HepG2 (cell line): Measurements from ENCODE around the gene CBLB. TPM values are rescaled to one million over a fixed set of nuclear protein-coding genes. Genes with fewer than 3 reads are reported as not detected.

Experiments
- AGO1 ChIP-seq: fragments of 200-400 bp; formaldehyde crosslinking; IDR thresholded peaks from 2 replicates; pipeline ENCODE4 v1.6.1; 2017; ENCODE audit warnings: mild to moderate bottlenecking, low read depth, low read length, moderate library complexity; ENCODE audit not compliant: poor library complexity, severe bottlenecking
- CEBPG ChIP-seq: IDR thresholded peaks from 2 replicates; pipeline ENCODE4 v1.6.1; 2016
- DR1 ChIP-seq: sonication (generic); formaldehyde crosslinking; IDR thresholded peaks from 2 replicates; pipeline ENCODE4 v1.8.0; 2021; ENCODE audit warnings: mild to moderate bottlenecking, missing genetic modification reagents, inconsistent platforms
- E2F5 ChIP-seq: sonication (generic); formaldehyde crosslinking; conservative IDR thresholded peaks from 2 replicates; pipeline ENCODE4 v1.4.0; 2020; ENCODE audit warnings: missing genetic modification reagents
- FOXA3 ChIP-seq: IDR thresholded peaks from 2 replicates; pipeline ENCODE4 v1.6.1; 2016; ENCODE audit warnings: missing genetic modification reagents, missing compliant biosample characterization
- KDM3A ChIP-seq: IDR thresholded peaks from 2 replicates; pipeline ENCODE4 v1.6.1; 2018; ENCODE audit warnings: low read depth, missing compliant biosample characterization
- MIXL1 ChIP-seq: IDR thresholded peaks from 2 replicates; pipeline ENCODE4 v1.6.1; 2016
- NCOA1 ChIP-seq: sonication (generic); formaldehyde crosslinking; IDR thresholded peaks from 2 replicates; pipeline ENCODE4 v1.9.0; 2021; ENCODE audit warnings: missing genetic modification reagents
- PRDM4 ChIP-seq: sonication (generic); formaldehyde crosslinking; IDR thresholded peaks from 2 replicates; pipeline ENCODE4 v1.9.0; 2021; ENCODE audit warnings: missing genetic modification reagents, borderline replicate concordance
- STAT5B ChIP-seq: sonication (generic); formaldehyde crosslinking; IDR thresholded peaks from 2 replicates; pipeline ENCODE4 v1.4.0; 2020; ENCODE audit warnings: missing genetic modification reagents
- ZFP1 ChIP-seq: IDR thresholded peaks from 2 replicates; pipeline ENCODE4 v1.6.1; 2016
- ZNF251 ChIP-seq: sonication (generic); formaldehyde crosslinking; IDR thresholded peaks from 2 replicates; pipeline ENCODE4 v1.9.0; 2021; ENCODE audit warnings: mild to moderate bottlenecking, missing genetic modification reagents
- ZNF3 ChIP-seq: IDR thresholded peaks from 2 replicates; pipeline ENCODE4 v1.7.0; 2017; ENCODE audit warnings: inconsistent platforms
- ZNF569 ChIP-seq: sonication (generic); formaldehyde crosslinking; IDR thresholded peaks from 2 replicates; pipeline ENCODE4 v1.5.0; 2020; ENCODE audit warnings: mild to moderate bottlenecking, missing genetic modification reagents, moderate library complexity, borderline replicate concordance
- ZNF589 ChIP-seq: sonication (generic); formaldehyde crosslinking; conservative IDR thresholded peaks from 2 replicates; pipeline ENCODE4 v1.8.0; 2022; ENCODE audit warnings: mild to moderate bottlenecking, moderate library complexity, missing genetic modification reagents
- ZNF619 ChIP-seq: sonication (generic); formaldehyde crosslinking; IDR thresholded peaks from 2 replicates; pipeline ENCODE4 v1.4.0; 2020; ENCODE audit warnings: mild to moderate bottlenecking, missing genetic modification reagents
- ZNF644 ChIP-seq: IDR thresholded peaks from 2 replicates; pipeline ENCODE4 v1.6.1; 2016; ENCODE audit warnings: low read depth
- ZNF652 ChIP-seq: IDR thresholded peaks from 2 replicates; pipeline ENCODE4 v1.6.1; 2016; ENCODE audit warnings: low read depth, borderline replicate concordance
- polyA plus RNA-seq, 8 experiments: library from polyadenylated mRNA; depleted of rRNA in 3 of 8; stranded (reverse) in 7 of 8; unstranded in 1 of 8; fragments of >200 nt; fragmentation: Illumina TruSeq in 4 of 8; extraction: Trizol in 4 of 8; gene quantifications; 2 replicates each; pipeline versions ENCODE4 v1.2.1 to v1.2.3, GENCODE V29; 2011 to 2016; ENCODE audit warnings: low read depth in 4 of 8, missing spikeins in 1 of 8, mixed read lengths in 1 of 8; ENCODE audit not compliant: insufficient read depth in 1 of 8
- total RNA-seq, 5 experiments: library from RNA; depleted of rRNA; stranded (reverse); fragments of >200 nt; fragmentation: Illumina TruSeq; extraction: Trizol; gene quantifications; 2 replicates each; pipeline ENCODE4 v1.2.3, GENCODE V29; 2016; ENCODE audit warnings: low read depth in 1 of 5
- TF ChIP-seq, protein P1 (sequence below): sonication (generic); formaldehyde crosslinking; IDR thresholded peaks from 2 replicates; pipeline ENCODE4 v1.5.0; 2020; ENCODE audit warnings: missing genetic modification reagents, mild to moderate bottlenecking, borderline replicate concordance
- TF ChIP-seq, protein P2 (sequence below): IDR thresholded peaks from 2 replicates; pipeline ENCODE4 v1.6.1; 2016; ENCODE audit warnings: low read depth
- TF ChIP-seq, protein P3 (sequence below): sonication (generic); formaldehyde crosslinking; IDR thresholded peaks from 2 replicates; pipeline ENCODE4 v1.4.0; 2020; ENCODE audit warnings: missing genetic modification reagents

Gene CBLB
- total and polyA plus RNA-seq, 2 of the 13 experiments (the other 11 are each of a cell fraction or from before 2014, with no cell fraction given), result 9.8 to 16.4 TPM

DNA sequence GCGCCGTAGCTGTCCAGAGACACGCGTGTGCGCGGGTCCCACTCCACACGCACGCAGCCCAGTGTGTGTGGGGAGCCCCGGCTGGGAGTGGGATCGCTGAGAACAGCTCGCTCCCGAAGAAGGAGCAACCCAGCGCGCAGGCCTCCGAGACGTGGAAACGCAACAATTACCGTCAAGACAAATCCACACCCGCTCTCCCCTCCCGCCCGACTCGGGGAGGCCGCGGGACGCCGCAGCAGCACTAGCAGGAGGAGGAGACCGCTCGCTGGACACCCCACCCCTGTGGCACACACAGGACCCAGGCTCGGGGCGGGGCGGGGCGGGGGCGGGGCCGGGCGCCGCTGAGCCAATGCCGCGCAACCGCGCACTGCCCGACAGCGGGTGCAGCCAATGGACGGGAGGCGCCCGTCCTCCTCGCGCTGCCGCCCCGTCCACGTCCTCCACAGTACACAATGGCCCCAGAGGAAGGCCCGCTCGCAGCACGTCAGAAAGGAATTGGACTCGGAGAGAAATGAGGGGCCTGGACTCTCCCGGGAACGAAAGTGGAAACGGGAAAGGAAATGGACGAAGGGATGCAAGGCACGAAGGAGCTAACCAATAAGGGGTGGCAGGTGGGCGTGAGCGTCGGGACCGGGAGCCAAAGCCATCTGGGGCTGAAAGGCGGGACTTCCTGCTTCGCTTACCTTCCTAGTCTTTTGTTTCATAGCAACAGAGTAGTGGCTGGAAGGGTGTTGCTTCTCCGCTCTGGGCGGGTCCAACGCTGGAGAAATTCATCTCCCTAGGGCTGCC lies at the start of gene CBLB (continued):
- TF ChIP-seq FOXA3 (CRISPR knock-in tag), result peak; percentile 42; the same call in 1 of the 2 replicates
- TF ChIP-seq ZNF3 (CRISPR knock-in tag), result no peak
- no peak for TF ChIP-seq MIXL1 (CRISPR knock-in tag)
- no peak for TF ChIP-seq ZNF589 (CRISPR knock-in tag)
- TF ChIP-seq CEBPG (CRISPR knock-in tag), result no peak
- TF ChIP-seq NCOA1 (CRISPR knock-in tag), result no peak
- TF ChIP-seq, protein P1, sequence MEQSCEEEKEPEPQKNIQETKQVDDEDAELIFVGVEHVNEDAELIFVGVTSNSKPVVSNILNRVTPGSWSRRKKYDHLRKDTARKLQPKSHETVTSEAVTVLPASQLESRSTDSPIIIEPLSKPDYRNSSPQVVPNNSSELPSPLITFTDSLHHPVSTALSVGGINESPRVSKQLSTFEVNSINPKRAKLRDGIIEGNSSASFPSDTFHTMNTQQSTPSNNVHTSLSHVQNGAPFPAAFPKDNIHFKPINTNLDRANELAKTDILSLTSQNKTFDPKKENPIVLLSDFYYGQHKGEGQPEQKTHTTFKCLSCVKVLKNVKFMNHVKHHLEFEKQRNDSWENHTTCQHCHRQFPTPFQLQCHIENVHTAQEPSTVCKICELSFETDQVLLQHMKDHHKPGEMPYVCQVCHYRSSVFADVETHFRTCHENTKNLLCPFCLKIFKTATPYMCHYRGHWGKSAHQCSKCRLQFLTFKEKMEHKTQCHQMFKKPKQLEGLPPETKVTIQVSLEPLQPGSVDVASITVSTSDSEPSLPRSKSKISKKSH (CRISPR knock-in tag), result no peak
- TF ChIP-seq, protein P2, sequence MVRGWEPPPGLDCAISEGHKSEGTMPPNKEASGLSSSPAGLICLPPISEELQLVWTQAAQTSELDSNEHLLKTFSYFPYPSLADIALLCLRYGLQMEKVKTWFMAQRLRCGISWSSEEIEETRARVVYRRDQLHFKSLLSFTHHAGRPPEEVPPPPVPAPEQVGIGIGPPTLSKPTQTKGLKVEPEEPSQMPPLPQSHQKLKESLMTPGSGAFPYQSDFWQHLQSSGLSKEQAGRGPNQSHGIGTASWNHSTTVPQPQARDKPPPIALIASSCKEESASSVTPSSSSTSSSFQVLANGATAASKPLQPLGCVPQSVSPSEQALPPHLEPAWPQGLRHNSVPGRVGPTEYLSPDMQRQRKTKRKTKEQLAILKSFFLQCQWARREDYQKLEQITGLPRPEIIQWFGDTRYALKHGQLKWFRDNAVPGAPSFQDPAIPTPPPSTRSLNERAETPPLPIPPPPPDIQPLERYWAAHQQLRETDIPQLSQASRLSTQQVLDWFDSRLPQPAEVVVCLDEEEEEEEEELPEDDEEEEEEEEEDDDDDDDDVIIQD, result 0 out of 2 replicates have a peak, but pooled peaks have one; percentile 29
- TF ChIP-seq DR1 (CRISPR knock-in tag), result 0 out of 2 replicates have a peak, but pooled peaks have one; percentile 8
- TF ChIP-seq PRDM4 (CRISPR knock-in tag), result no peak
- no peak for TF ChIP-seq AGO1
- TF ChIP-seq ZNF619 (CRISPR knock-in tag), result no peak
- no peak for TF ChIP-seq ZNF251 (CRISPR knock-in tag)
- no peak for TF ChIP-seq E2F5 (CRISPR knock-in tag)
- no peak for TF ChIP-seq ZNF569 (CRISPR knock-in tag)
- TF ChIP-seq, protein P3, sequence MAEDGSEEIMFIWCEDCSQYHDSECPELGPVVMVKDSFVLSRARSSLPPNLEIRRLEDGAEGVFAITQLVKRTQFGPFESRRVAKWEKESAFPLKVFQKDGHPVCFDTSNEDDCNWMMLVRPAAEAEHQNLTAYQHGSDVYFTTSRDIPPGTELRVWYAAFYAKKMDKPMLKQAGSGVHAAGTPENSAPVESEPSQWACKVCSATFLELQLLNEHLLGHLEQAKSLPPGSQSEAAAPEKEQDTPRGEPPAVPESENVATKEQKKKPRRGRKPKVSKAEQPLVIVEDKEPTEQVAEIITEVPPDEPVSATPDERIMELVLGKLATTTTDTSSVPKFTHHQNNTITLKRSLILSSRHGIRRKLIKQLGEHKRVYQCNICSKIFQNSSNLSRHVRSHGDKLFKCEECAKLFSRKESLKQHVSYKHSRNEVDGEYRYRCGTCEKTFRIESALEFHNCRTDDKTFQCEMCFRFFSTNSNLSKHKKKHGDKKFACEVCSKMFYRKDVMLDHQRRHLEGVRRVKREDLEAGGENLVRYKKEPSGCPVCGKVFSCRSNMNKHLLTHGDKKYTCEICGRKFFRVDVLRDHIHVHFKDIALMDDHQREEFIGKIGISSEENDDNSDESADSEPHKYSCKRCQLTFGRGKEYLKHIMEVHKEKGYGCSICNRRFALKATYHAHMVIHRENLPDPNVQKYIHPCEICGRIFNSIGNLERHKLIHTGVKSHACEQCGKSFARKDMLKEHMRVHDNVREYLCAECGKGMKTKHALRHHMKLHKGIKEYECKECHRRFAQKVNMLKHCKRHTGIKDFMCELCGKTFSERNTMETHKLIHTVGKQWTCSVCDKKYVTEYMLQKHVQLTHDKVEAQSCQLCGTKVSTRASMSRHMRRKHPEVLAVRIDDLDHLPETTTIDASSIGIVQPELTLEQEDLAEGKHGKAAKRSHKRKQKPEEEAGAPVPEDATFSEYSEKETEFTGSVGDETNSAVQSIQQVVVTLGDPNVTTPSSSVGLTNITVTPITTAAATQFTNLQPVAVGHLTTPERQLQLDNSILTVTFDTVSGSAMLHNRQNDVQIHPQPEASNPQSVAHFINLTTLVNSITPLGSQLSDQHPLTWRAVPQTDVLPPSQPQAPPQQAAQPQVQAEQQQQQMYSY (CRISPR knock-in tag), result no peak
- TF ChIP-seq ZNF652, result no peak
- no peak for TF ChIP-seq KDM3A (CRISPR knock-in tag)
- 0 out of 2 replicates have a peak, but pooled peaks have one; percentile 18 for TF ChIP-seq ZFP1 (CRISPR knock-in tag)
- TF ChIP-seq STAT5B (CRISPR knock-in tag), result no peak; the same call in 1 of the 2 replicates
- TF ChIP-seq ZNF644 (CRISPR knock-in tag), result 0 out of 2 replicates have a peak, but pooled peaks have one; percentile 7
